Colonic mucosa (tissue), 4 donors: ENCODE results near the gene SPTBN1. TPM values are rescaled to one million over a fixed set of nuclear protein-coding genes. Genes with fewer than 3 reads are reported as not detected.

ENCODE experiments used
- DNase-seq: peaks from one replicate; pipeline ENCODE4 v3.0.0-alpha.2; 2020
- H3K27ac ChIP-seq: fragments of 200-600 bp; one replicate; pipeline ENCODE4 v1.8.0; 2021
- H3K27me3 ChIP-seq: fragments of 200-600 bp; one replicate; pipeline ENCODE4 v1.8.0; 2021
- H3K36me3 ChIP-seq: fragments of 200-600 bp; one replicate; pipeline ENCODE4 v1.8.0; 2021
- H3K4me1 ChIP-seq: fragments of 200-600 bp; one replicate; pipeline ENCODE4 v1.8.0; 2021; ENCODE audit warnings: mild to moderate bottlenecking
- H3K4me3 ChIP-seq: fragments of 200-600 bp; one replicate; pipeline ENCODE4 v1.8.0; 2021
- H3K9ac ChIP-seq, 2 donors: one replicate each; pipeline ENCODE4 v1.7.0; 2013; ENCODE audit warnings: control low read depth in 2 of 2, low read depth in 2 of 2, low read length in 2 of 2
- H3K9me3 ChIP-seq: fragments of 200-600 bp; one replicate; pipeline ENCODE4 v1.8.0; 2021
- intact Hi-C: fragments of 100-400 bp; cut with DNase I; formaldehyde crosslinking; loops from one replicate; pipeline ENCODE4 v1.14.1; 2022
- total RNA-seq, 2 donors: library from RNA; stranded (reverse); fragmentation: NEBNext Ultra II Directional in 1 of 2; extraction: Animal tissue kit (Norgen Biotek cat#: 25700) in 1 of 2; gene quantifications; one replicate each; pipeline ENCODE4 v1.2.1, GENCODE V29; 2021
- TF ChIP-seq, protein P1 (sequence below): fragments of 200-600 bp; IDR thresholded peaks from one replicate; pipeline ENCODE4 v1.8.0; 2022; ENCODE audit warnings: antibody characterized with exemption, mild to moderate bottlenecking
- donor health status: healthy.
- donor health status: DM: no; HTN: no; CAD: no.
- donor health status: DM: no; HTN: no; CAD: no.

SPTBN1 gene
- total RNA-seq, 2 donors from 2014 or later: 325 to 338 TPM

DNA sequence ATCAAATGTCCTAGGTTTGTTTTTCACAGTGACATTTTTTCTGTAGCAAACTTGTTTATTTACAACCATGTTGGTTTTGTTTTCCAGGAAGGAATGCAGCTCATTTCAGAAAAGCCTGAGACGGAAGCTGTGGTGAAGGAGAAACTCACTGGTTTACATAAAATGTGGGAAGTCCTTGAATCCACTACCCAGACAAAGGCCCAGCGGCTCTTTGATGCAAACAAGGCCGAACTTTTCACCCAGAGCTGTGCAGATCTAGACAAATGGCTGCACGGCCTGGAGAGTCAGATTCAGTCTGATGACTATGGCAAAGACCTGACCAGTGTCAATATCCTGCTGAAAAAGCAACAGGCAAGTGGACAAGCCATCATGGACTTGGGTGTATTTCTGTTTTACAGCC is 188.1 kb downstream of the SPTBN1 start:
- H3K9me3 ChIP-seq: no peaks in the 10 kb centered on the region
- no peak overlapping the region for H3K4me3 ChIP-seq
- DNase-seq: no peak
- H3K4me1 ChIP-seq: no peaks in the 10 kb centered on the region
- TF ChIP-seq, protein P1, sequence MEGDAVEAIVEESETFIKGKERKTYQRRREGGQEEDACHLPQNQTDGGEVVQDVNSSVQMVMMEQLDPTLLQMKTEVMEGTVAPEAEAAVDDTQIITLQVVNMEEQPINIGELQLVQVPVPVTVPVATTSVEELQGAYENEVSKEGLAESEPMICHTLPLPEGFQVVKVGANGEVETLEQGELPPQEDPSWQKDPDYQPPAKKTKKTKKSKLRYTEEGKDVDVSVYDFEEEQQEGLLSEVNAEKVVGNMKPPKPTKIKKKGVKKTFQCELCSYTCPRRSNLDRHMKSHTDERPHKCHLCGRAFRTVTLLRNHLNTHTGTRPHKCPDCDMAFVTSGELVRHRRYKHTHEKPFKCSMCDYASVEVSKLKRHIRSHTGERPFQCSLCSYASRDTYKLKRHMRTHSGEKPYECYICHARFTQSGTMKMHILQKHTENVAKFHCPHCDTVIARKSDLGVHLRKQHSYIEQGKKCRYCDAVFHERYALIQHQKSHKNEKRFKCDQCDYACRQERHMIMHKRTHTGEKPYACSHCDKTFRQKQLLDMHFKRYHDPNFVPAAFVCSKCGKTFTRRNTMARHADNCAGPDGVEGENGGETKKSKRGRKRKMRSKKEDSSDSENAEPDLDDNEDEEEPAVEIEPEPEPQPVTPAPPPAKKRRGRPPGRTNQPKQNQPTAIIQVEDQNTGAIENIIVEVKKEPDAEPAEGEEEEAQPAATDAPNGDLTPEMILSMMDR: no peak
- no peak overlapping the region for H3K9ac ChIP-seq
- intact Hi-C loops: no loop called here
- no peaks in the 10 kb centered on the region for H3K27me3 ChIP-seq
- H3K27ac ChIP-seq: no peak overlapping the region
- peaks cover 45% of the 10 kb centered on the region for H3K36me3 ChIP-seq

DNA sequence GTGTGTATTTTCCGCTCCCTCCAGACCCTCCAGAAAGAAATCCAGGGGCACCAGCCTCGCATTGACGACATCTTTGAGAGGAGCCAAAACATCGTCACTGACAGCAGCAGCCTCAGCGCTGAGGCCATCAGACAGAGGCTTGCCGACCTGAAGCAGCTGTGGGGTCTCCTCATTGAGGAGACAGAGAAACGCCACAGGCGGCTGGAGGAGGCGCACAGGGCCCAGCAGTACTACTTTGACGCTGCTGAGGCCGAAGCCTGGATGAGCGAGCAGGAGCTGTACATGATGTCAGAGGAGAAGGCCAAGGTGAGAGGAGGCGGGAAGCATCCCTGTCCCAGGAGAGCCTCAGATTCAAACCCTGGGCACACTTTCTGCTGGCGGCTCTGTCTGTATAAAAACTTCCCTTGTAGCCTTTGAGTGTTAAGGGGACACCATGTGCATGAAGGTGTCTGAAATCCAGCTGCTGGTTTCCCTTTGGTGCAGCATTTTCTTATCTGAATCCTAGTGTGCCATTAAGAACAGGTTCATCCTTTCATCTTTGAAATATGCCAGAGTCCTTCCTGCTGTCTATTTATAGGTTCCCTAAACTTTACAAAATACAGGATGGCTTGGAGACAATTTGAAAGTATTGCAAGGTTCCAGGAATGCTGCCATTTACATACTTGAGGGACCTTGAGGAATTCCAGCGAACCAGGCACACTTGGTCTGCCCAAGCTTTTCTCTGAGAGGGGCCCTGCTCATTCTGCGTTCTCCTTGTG is 190.2 kb downstream of the SPTBN1 start:
- Histone ChIP-seq H3K36me3 (peaks cover 50% of the 10 kb centered on the region), H3K4me3 (no peak overlapping the region), H3K27ac (no peak overlapping the region), H3K4me1 (no peaks in the 10 kb centered on the region), H3K9me3 (no peaks in the 10 kb centered on the region), H3K27me3 (no peaks in the 10 kb centered on the region), H3K9ac (no peak overlapping the region)
- DNase-seq: no peak
- TF ChIP-seq, protein P1: no peak
- intact Hi-C loops: no loop called here

DNA sequence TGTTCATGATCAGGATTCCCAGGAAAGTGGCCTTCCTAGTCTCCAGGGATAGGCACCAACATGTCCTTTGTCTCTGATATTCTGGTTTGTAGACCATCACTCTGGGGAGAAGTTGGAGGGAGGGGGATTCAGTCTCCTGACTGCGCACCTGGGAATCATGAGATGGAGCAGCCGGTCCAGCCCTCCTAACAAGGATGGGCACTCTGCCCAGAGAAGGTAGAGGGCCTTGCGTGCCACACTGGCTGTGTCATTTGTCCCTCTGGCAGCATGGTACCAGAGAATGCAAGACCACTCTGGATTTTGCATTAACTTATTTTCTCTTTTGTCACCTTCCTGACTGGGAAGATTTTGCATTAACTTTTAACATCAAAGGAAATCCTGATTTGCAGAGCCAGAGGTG is 192.1 kb downstream of the SPTBN1 start:
- Histone ChIP-seq H3K4me1 (no peaks in the 10 kb centered on the region), H3K27me3 (no peaks in the 10 kb centered on the region), H3K4me3 (no peak overlapping the region), H3K27ac (no peak overlapping the region), H3K36me3 (peaks cover 53% of the 10 kb centered on the region), H3K9me3 (no peaks in the 10 kb centered on the region), H3K9ac (no peak overlapping the region)
- intact Hi-C loops: no loop called here
- TF ChIP-seq, protein P1: no peak
- no peak for DNase-seq

DNA sequence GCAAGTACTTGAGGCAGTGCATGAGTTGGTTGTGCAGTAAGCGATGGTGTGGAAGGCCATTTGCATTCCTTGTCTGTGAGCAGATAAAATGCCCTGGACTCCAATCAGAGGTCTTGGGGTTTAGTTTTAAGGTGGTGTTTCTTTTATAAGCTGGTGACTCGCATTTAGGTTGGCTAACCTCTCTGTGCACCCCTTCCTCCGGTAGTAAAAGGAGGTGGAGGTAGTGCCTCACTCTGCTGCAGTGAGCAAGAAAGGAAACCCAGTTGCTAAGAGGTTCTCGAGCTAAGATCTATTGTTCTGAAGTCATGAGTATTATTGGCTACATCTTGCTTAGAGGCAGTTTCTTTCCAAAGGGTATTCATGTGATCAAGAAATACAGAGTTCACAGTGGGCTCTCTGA is 193.1 kb downstream of the SPTBN1 start:
- Histone ChIP-seq H3K36me3 (peaks cover 52% of the 10 kb centered on the region), H3K4me3 (no peak overlapping the region), H3K27me3 (no peaks in the 10 kb centered on the region), H3K27ac (no peak overlapping the region), H3K9ac (no peak overlapping the region), H3K4me1 (no peaks in the 10 kb centered on the region), H3K9me3 (no peaks in the 10 kb centered on the region)
- no peak for DNase-seq
- intact Hi-C loops: no loop called here
- TF ChIP-seq, protein P1: no peak

DNA sequence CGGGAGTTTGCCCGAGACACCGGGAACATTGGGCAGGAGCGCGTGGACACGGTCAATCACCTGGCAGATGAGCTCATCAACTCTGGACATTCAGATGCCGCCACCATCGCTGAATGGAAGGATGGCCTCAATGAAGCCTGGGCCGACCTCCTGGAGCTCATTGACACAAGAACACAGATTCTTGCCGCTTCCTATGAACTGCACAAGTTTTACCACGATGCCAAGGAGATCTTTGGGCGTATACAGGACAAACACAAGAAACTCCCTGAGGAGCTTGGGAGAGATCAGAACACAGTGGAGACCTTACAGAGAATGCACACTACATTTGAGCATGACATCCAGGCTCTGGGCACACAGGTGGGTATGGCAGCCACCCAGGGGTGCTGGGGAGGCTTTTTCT is 193.5 kb downstream of the SPTBN1 start:
- Histone ChIP-seq H3K27ac (no peak overlapping the region), H3K4me3 (no peak overlapping the region), H3K27me3 (no peaks in the 10 kb centered on the region), H3K36me3 (peaks cover 51% of the 10 kb centered on the region), H3K9ac (no peak overlapping the region), H3K4me1 (no peaks in the 10 kb centered on the region), H3K9me3 (no peaks in the 10 kb centered on the region)
- TF ChIP-seq, protein P1: no peak
- DNase-seq: no peak
- intact Hi-C loops: loop anchor here (10.0 kb wide), 1 partner anchor 125 kb away; no protein-coding TSS in a partner anchor
